GM21576 (cell line): ENCODE measurements around the gene STAM.

Source experiments
- ATAC-seq: cut with Tn5 transposase; IDR thresholded peaks from one replicate; pipeline ENCODE4 v1.9.1; 2021; ENCODE audit warnings: mild to moderate bottlenecking, moderate library complexity; ENCODE audit not compliant: unreplicated experiment

The STAM gene

GRCh38 chr10:17673471-17674061, 29.6 kb downstream of the STAM start:
- ATAC-seq, result no peak

GRCh38 chr10:17674566-17674965, 30.6 kb downstream of the STAM start:
- no peak for ATAC-seq

- ATAC-seq, result no peak
Observed at GRCh38 chr10:17675638-17676037, 31.7 kb downstream of the STAM start.

GRCh38 chr10:17676919-17677318, 33.0 kb downstream of the STAM start:
- no peak for ATAC-seq

GRCh38 chr10:17682236-17682946, 38.4 kb downstream of the STAM start:
- no peak for ATAC-seq

- ATAC-seq, result no peak
Observed at GRCh38 chr10:17683541-17683940, 39.6 kb downstream of the STAM start.

- peak; percentile 58 for ATAC-seq
Observed at GRCh38 chr10:17684537-17684936, 40.6 kb downstream of the STAM start.

- ATAC-seq, result peak; percentile 79
Observed at GRCh38 chr10:17685233-17685840, 41.4 kb downstream of the STAM start.

- no peak for ATAC-seq
Observed at GRCh38 chr10:17687117-17687831, 43.3 kb downstream of the STAM start.

GRCh38 chr10:17689137-17689536, 45.2 kb downstream of the STAM start:
- no peak for ATAC-seq

GRCh38 chr10:17693009-17693408, 49.1 kb downstream of the STAM start:
- no peak for ATAC-seq

- no peak for ATAC-seq
Observed at GRCh38 chr10:17698696-17699095, 54.7 kb downstream of the STAM start.

GRCh38 chr10:17701301-17701700, 57.4 kb downstream of the STAM start:
- ATAC-seq, result no peak

GRCh38 chr10:17703706-17704105, 59.8 kb downstream of the STAM start:
- ATAC-seq, result no peak

- no peak for ATAC-seq
Observed at GRCh38 chr10:17708821-17709220, 64.9 kb downstream of the STAM start.

GRCh38 chr10:17709492-17709891, 65.5 kb downstream of the STAM start:
- ATAC-seq, result no peak

- ATAC-seq, result no peak
Observed at GRCh38 chr10:17710181-17710580, 66.2 kb downstream of the STAM start.

GRCh38 chr10:17712053-17712452, 68.1 kb downstream of the STAM start:
- ATAC-seq, result no peak

- ATAC-seq, result no peak
Observed at GRCh38 chr10:17712717-17713471, 68.9 kb downstream of the STAM start.

GRCh38 chr10:17713758-17714157, 69.8 kb downstream of the STAM start:
- no peak for ATAC-seq

- no peak for ATAC-seq
Observed at GRCh38 chr10:17716161-17716560, 72.2 kb downstream of the STAM start.
